Measurements from ENCODE around the gene EGFL6. TPM values are rescaled to one million over a fixed set of nuclear protein-coding genes. Genes with fewer than 3 reads are reported as not detected.

The EGFL6 gene
- total and polyA plus RNA-seq, 8 donors = 25.9 to 88.3 (median 63.1) TPM

GRCh38 chrX:13522811-13523210, 46.6 kb upstream of the EGFL6 start:
- Histone ChIP-seq H3K4me1 (no peaks in the 10 kb centered on the region), H3K27me3 (no peaks in the 10 kb centered on the region), H3K36me3 (no peaks in the 10 kb centered on the region), H3K4me3 (no peak overlapping the region), H3K9me3 (no peaks in the 10 kb centered on the region), H3K27ac (no peak overlapping the region)
- intact Hi-C loops (cut with DNase I) = no loop called here
- DNase-seq = no peak
- ATAC-seq = no peak
- TF ChIP-seq CTCF (IDR thresholded peaks at IDR 0.05) = no peak

- Histone ChIP-seq H3K4me3 (no peak overlapping the region), H3K27ac (no peak overlapping the region), H3K4me1 (no peaks in the 10 kb centered on the region), H3K27me3 (peaks cover 0 to 4% of the 10 kb centered on the region in 2 donors), H3K9me3 (no peaks in the 10 kb centered on the region), H3K36me3 (no peaks in the 10 kb centered on the region)
- intact Hi-C loops (cut with DNase I) = no loop called here
- no peak for TF ChIP-seq CTCF (IDR thresholded peaks at IDR 0.05)
- DNase-seq (no peak), ATAC-seq (no peak)
Observed at GRCh38 chrX:13533726-13534125, 35.7 kb upstream of the EGFL6 start.

GRCh38 chrX:13535376-13536165, 33.8 kb upstream of the EGFL6 start:
- Histone ChIP-seq H3K27ac (no peak overlapping the region), H3K4me1 (no peaks in the 10 kb centered on the region), H3K4me3 (no peak overlapping the region), H3K9me3 (no peaks in the 10 kb centered on the region), H3K27me3 (peaks cover 0 to 4% of the 10 kb centered on the region in 2 donors), H3K36me3 (no peaks in the 10 kb centered on the region)
- no peak for TF ChIP-seq CTCF (IDR thresholded peaks at IDR 0.05)
- intact Hi-C loops (cut with DNase I) = no loop called here
- DNase-seq (no peak), ATAC-seq (no peak)

- no peak for DNase-seq
- no peaks in the 10 kb centered on the region for H3K27me3 ChIP-seq
- ATAC-seq = no peak
- no peaks in the 10 kb centered on the region for H3K9me3 ChIP-seq
- no peak overlapping the region for H3K4me3 ChIP-seq
- no peak overlapping the region for H3K27ac ChIP-seq
- H3K4me1 ChIP-seq = no peaks in the 10 kb centered on the region
- intact Hi-C loops (cut with DNase I) = no loop called here
- no peak for TF ChIP-seq CTCF (IDR thresholded peaks at IDR 0.05)
- H3K36me3 ChIP-seq = no peaks in the 10 kb centered on the region
Observed at GRCh38 chrX:13536551-13536950, 32.9 kb upstream of the EGFL6 start.

- DNase-seq (no peak), ATAC-seq (no peak)
- no peak for TF ChIP-seq CTCF (IDR thresholded peaks at IDR 0.05)
- Histone ChIP-seq H3K27me3 (peaks cover 0 to 5% of the 10 kb centered on the region in 2 donors), H3K4me3 (no peak overlapping the region), H3K27ac (no peak overlapping the region), H3K36me3 (no peaks in the 10 kb centered on the region), H3K9me3 (no peaks in the 10 kb centered on the region), H3K4me1 (no peaks in the 10 kb centered on the region)
- intact Hi-C loops (cut with DNase I) = no loop called here
Observed at GRCh38 chrX:13538414-13538813, 31.0 kb upstream of the EGFL6 start.
